Measurements from ENCODE around the gene DOK4.

GRCh38 chr16:57529391-57530103, 43.3 kb upstream of the DOK4 start:
- no peak for TF ChIP-seq SIX5 (IDR thresholded peaks at IDR 0.05; ENCODE audit: low read depth, low read length)
- TF ChIP-seq KDM5A (IDR thresholded peaks at IDR 0.05; ENCODE audit: low read length): no peak

Data from H1 (cell line).